ENCODE measurements around the gene CGB1. TPM values are rescaled to one million over a fixed set of nuclear protein-coding genes. Genes with fewer than 3 reads are reported as not detected.

CGB1 gene
- total and polyA plus RNA-seq, 10 of the 15 experiments (the other 5 are each of a cell fraction or from before 2014, with no cell fraction given): not detected

- ChIA-PET RAD21 (ENCODE audit: unreplicated experiment) (no interaction called here), POLR2A (interaction anchor here (0.6 kb wide), 1 partner anchor 78 kb away, joined by 3 read pairs; the partner anchor contains the start of gene RUVBL2)
- intact Hi-C loops (cut with micrococcal nuclease; ENCODE audit: unreplicated experiment): no loop called here
Observed at GRCh38 chr19:49071860-49072547, 35.3 kb upstream of the CGB1 start.

More at GRCh38 chr19:49071860-49072547, 35.3 kb upstream of the CGB1 start:
- no peak overlapping the region for H3K9ac ChIP-seq (ENCODE audit: control insufficient read depth, insufficient read depth, low read length)
- no peaks in the 10 kb centered on the region; the same call in 2 of the 3 replicates for H3K9me3 ChIP-seq (replicated peaks; ENCODE audit: control insufficient read depth, insufficient read depth, low read length)
- H2AFZ ChIP-seq (ENCODE audit: control insufficient read depth, low read depth, low read length): no peak overlapping the region
- no peaks in the 10 kb centered on the region for H3K36me3 ChIP-seq (ENCODE audit: control insufficient read depth in 2 of 2, insufficient read depth in 2 of 2, low read length in 1 of 2)
- DNase-seq (ENCODE audit: low read depth, low spot score) (no peak), ATAC-seq (no peak), FAIRE-seq (no peak)
- H3K4me3 ChIP-seq: no peak overlapping the region
- H3K27me3 ChIP-seq (replicated peaks in 1 of 2; ENCODE audit: control insufficient read depth in 2 of 2, insufficient read depth in 2 of 2, low read length in 1 of 2): peaks cover 0 to 4% of the 10 kb centered on the region in 2 experiments; a peak in 3 of 4 replicates
- H4K20me1 ChIP-seq (ENCODE audit: control insufficient read depth, insufficient read depth): no peaks in the 10 kb centered on the region
- no peak overlapping the region for H3K4me2 ChIP-seq (ENCODE audit: control insufficient read depth, insufficient read depth)
- in situ Hi-C loops (cut with MboI): no loop called here
- SMC1A ChIA-PET (ENCODE audit: uncharacterized antibody, unreplicated experiment): no interaction called here
- CTCF ChIA-PET: no interaction called here
- TF ChIP-seq YBX1 (IDR thresholded peaks at IDR 0.05): no peak
- no peak for TF ChIP-seq CTCF (IDR thresholded peaks at IDR 0.05 in 2 of 3, conservative IDR thresholded peaks at IDR 0.05 in 1 of 3; ENCODE audit: control insufficient read depth in 2 of 3, extremely low read depth in 1 of 3, insufficient read depth in 1 of 3, low read depth in 3 of 3, low read length in 3 of 3)
- TF ChIP-seq POU2F2 (IDR thresholded peaks at IDR 0.05; ENCODE audit: borderline replicate concordance, low read depth, low read length): no peak
- TF ChIP-seq TARDBP (IDR thresholded peaks at IDR 0.05; ENCODE audit: borderline replicate concordance): no peak
- TF ChIP-seq NR2C2 (IDR thresholded peaks at IDR 0.05; ENCODE audit: borderline replicate concordance, control insufficient read depth, insufficient read length, low read depth): no peak
- no peak for TF ChIP-seq CEBPZ (IDR thresholded peaks at IDR 0.05; ENCODE audit: low read depth, low read length)
- no peak for TF ChIP-seq E2F8 (IDR thresholded peaks at IDR 0.05; ENCODE audit: low read depth, partially characterized antibody)
- no TSS peak for BruUV-seq (replicated peaks)
- no peaks in the 10 kb centered on the region for H3K79me2 ChIP-seq (ENCODE audit: control insufficient read depth, insufficient read depth, low read length)
- no peak overlapping the region for H3K27ac ChIP-seq (ENCODE audit: control insufficient read depth, insufficient read depth)
- 61% methylated on average over 60 of the region's 93 CpGs for WGBS (ENCODE audit: insufficient coverage, insufficient replicate concordance, low lambda C conversion rate, missing lambda C conversion rate)
- H3K4me1 ChIP-seq (ENCODE audit: control insufficient read depth, insufficient read depth, low read length): no peaks in the 10 kb centered on the region
